ENCODE measurements around the gene SH3PXD2B.

Gene SH3PXD2B

DNA sequence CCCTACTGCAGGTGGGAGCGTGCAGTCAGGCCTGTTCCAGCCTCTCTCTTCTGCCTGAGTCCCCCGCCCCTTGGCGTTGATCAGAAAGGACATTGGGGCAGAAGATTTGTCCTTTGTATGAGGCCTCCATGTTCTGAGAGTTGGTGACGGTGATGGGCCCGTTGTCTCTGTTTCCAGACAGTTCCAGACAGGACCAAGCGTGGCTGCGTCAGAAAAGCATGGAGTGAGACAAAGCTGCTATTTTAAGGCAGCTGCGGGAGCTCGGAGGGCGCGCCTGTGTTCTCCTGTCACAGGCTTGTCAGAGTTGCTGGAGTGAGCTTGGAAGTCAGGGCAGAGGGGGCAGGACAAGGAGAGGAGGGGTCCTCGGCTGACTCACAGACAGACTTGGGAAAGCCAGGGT lies 32.1 kb upstream of the SH3PXD2B start:
- no peak overlapping the region for H3K4me3 ChIP-seq (replicated peaks; ENCODE audit: low read depth, low read length)
- TF ChIP-seq, protein P1, sequence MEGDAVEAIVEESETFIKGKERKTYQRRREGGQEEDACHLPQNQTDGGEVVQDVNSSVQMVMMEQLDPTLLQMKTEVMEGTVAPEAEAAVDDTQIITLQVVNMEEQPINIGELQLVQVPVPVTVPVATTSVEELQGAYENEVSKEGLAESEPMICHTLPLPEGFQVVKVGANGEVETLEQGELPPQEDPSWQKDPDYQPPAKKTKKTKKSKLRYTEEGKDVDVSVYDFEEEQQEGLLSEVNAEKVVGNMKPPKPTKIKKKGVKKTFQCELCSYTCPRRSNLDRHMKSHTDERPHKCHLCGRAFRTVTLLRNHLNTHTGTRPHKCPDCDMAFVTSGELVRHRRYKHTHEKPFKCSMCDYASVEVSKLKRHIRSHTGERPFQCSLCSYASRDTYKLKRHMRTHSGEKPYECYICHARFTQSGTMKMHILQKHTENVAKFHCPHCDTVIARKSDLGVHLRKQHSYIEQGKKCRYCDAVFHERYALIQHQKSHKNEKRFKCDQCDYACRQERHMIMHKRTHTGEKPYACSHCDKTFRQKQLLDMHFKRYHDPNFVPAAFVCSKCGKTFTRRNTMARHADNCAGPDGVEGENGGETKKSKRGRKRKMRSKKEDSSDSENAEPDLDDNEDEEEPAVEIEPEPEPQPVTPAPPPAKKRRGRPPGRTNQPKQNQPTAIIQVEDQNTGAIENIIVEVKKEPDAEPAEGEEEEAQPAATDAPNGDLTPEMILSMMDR (IDR thresholded peaks at IDR 0.05; ENCODE audit: low read length, missing control alignments): no peak
- no peak for DNase-seq (ENCODE audit: low read depth)

DNA sequence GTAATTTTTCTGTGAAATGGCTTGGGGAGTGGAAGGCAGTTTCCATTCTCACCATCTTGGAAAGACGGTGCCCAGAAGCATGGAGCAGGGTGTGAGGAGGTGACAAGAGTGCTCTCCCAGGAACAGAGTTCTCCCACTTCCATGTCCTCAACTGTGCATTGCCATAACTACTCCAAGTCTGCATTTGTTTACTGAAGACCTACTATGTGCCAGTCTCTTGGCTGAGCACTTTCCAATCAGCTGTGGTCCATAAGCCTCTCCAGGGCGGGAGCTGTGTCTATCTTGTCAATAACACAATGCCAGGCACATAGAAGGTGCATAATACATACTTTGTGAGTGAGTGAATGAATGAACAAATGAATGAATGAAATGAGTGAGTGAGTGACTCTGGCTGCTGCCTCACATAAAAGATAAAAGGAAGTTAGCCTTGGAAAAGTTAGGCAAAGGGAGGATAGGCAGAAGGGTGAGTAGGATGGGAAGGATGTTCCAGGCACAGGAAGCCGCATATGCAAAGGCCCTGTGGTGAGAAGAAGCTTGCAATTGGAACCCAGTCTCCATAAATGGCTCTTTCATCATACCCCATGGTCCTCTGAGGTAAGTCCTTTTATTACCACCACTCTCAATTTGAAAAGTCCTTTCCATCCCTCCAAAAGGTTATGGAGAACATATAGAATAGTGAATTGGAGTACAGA lies 31.3 kb upstream of the SH3PXD2B start:
- no peak for DNase-seq (ENCODE audit: low read depth)
- TF ChIP-seq, protein P1 (IDR thresholded peaks at IDR 0.05; ENCODE audit: low read length, missing control alignments): no peak
- no peak overlapping the region for H3K4me3 ChIP-seq (replicated peaks; ENCODE audit: low read depth, low read length)

DNA sequence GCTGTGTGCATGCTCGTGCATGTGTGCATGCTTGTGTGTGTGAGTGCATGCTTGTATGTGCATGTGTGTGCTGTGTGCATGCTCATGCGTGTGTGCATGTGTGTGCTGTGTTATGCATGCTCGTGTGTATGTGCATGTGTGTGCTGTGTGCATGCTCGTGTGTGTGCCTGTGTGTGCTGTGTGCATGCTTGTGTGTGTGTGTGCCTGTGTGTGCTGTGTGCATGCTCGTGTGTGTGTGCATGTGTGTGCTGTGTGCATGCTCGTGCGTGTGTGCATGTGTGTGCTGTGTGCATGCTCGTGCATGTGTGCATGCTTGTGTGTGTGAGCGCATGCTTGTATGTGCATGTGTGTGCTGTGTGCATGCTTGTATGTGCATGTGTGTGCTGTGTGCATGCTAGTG lies 30.3 kb upstream of the SH3PXD2B start:
- TF ChIP-seq, protein P1 (IDR thresholded peaks at IDR 0.05; ENCODE audit: low read length, missing control alignments): no peak
- DNase-seq (ENCODE audit: low read depth): no peak
- H3K4me3 ChIP-seq (replicated peaks; ENCODE audit: low read depth, low read length): no peak overlapping the region

DNA sequence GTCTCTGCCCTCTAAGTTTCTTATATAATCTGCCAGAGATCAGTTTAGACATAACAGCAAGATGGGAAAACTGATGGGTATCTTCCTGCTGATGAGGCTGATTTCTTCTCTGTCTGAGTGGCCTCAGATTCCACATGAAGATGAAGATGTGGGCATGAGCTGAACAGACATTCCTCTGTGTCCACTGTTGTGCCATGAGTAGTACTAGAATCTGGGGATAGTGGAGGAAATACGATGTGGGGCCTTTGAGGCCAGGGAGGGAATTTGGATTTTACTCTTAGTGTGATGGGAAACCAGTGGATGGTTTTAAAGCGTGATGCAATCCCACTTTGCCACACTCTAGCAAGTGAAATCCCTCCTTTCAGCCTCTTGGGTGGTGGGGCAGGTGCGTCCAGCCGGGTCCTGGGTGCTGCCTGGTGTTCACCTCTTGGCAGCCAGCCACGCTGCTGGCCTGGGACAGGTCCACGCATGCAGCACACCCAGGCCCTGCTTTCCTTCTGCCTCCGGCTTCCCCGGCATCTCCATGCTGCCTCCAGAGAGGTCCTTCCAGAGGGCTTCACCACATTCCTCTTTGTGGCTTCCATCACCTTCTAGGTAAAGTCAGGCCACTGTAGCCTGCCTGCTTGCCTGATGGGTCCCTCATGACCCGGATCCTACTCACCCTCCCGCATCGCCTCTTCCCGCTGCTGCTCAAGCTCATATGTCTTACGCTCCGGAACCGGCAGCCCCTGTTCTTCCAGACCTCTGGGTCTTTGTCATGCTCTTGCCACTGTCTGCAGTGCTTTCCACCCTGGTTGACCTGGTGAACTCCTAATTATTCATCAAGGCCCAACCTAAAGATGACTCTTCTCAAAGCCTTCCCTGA lies 28.1 kb upstream of the SH3PXD2B start:
- TF ChIP-seq, protein P1 (IDR thresholded peaks at IDR 0.05; ENCODE audit: low read length, missing control alignments): no peak
- no peak for DNase-seq (ENCODE audit: low read depth)
- H3K4me3 ChIP-seq (replicated peaks; ENCODE audit: low read depth, low read length): no peak overlapping the region

DNA sequence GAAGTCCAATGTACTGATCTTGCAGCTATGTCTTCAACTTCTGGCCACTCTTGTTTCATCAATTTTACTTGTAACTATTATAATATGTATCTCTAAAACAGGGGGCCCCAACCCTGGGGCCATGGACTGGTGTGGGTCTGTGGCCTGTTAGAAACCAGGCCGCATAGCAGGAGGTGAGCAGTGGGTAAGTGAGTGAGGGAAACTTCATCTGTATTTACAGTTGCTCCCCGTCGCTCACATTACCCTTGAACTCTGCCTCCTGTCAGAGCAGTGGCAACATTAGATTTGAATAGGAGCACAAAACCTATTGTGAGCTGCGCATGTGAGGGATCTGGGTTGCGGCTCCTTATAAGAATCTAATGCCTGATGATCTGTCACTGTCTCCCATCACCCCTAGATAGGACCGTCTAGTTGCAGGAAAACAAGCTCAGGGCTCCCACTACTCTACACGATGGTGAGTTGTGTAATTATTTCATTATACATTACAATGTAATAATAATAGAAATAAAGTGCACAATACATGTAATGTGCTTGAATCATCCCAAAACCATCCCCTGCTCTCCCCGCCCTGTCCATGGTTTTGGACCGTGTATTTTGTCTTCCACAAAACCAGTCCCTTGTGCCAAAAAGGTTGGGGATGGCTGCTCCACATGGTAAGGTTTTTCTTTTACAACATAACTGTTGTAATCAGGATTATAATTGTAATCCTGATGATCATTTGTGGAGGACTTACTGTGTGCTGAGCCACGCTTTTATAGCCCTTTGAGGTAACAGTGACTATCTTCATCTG lies 26.9 kb upstream of the SH3PXD2B start:
- TF ChIP-seq, protein P1 (IDR thresholded peaks at IDR 0.05; ENCODE audit: low read length, missing control alignments): no peak
- DNase-seq (ENCODE audit: low read depth): no peak
- H3K4me3 ChIP-seq (replicated peaks; ENCODE audit: low read depth, low read length): no peak overlapping the region

DNA sequence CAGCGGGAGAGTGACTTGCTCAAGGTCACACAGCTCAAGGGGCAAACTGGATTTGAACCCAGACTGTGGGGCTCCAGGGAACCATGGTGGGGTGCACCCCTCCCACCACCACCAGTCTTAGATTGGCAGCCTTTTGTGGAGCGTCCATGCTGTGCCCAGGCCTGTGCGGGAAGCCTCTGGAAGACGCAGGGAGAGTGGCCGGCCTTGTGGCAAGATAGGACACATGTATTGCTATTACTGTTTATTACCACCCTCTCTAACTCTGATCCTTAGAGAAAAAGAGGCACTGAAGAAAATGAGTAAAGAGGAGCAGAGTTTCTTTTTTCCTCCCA lies 25.4 kb upstream of the SH3PXD2B start:
- DNase-seq (ENCODE audit: low read depth): no peak
- TF ChIP-seq, protein P1 (IDR thresholded peaks at IDR 0.05; ENCODE audit: low read length, missing control alignments): no peak
- H3K4me3 ChIP-seq (replicated peaks; ENCODE audit: low read depth, low read length): no peak overlapping the region
